Hypothalamus (tissue), 51 donors: ENCODE results near the gene FBXO39.
"Not testable (repeated sequence)": the region's sequence is repeated elsewhere in the genome, so short reads cannot be mapped to it uniquely, and the experiment has no call there.

ENCODE experiments used
- DNase-seq, 51 donors: peaks; one replicate each; lab custom pipeline; 2025; lab: John Stamatoyannopoulos, UW

The FBXO39 gene

GRCh38 chr17:6787081-6787693, 11.2 kb downstream of the FBXO39 start:
- DNase-seq = no peak

GRCh38 chr17:6789146-6789545, 13.1 kb downstream of the FBXO39 start:
- DNase-seq = no peak

- no peak for DNase-seq
Observed at GRCh38 chr17:6793748-6794493, 17.9 kb downstream of the FBXO39 start.

GRCh38 chr17:6796017-6796886, 20.2 kb downstream of the FBXO39 start:
- DNase-seq = no peak

- no peak for DNase-seq
Observed at GRCh38 chr17:6796887-6797490, 21.0 kb downstream of the FBXO39 start.

- DNase-seq = no peak
Observed at GRCh38 chr17:6797718-6798351, 21.8 kb downstream of the FBXO39 start.

- no peak for DNase-seq
Observed at GRCh38 chr17:6799738-6800137, 23.7 kb downstream of the FBXO39 start.

GRCh38 chr17:6800422-6801027, 24.5 kb downstream of the FBXO39 start:
- DNase-seq = no peak

- DNase-seq = no peak
Observed at GRCh38 chr17:6811510-6811909, 35.5 kb downstream of the FBXO39 start.

- no peak for DNase-seq
Observed at GRCh38 chr17:6812295-6812694, 36.3 kb downstream of the FBXO39 start.

GRCh38 chr17:6815775-6816174, 39.8 kb downstream of the FBXO39 start:
- no peak for DNase-seq

- DNase-seq = not testable (repeated sequence)
Observed at GRCh38 chr17:6816368-6816767, 40.4 kb downstream of the FBXO39 start.

GRCh38 chr17:6818938-6819337, 42.9 kb downstream of the FBXO39 start:
- DNase-seq = no peak

GRCh38 chr17:6823011-6823442, 47.0 kb downstream of the FBXO39 start:
- no peak for DNase-seq

GRCh38 chr17:6830383-6830986, 54.5 kb downstream of the FBXO39 start:
- DNase-seq = no peak

- peak in 49 of 51 donors; percentile 1 to 84 (median 58) for DNase-seq
Observed at GRCh38 chr17:6831661-6832263, 55.7 kb downstream of the FBXO39 start, which contains the start of gene TEKT1. Gene TEKT1, minus strand, starts transcription at chr17:6831729. Its CDS starts 1,353 bp downstream, at chr17:6830376.
